Uterus (tissue), 4 donors: Measurements from ENCODE around the gene ADSS1. TPM values are rescaled to one million over a fixed set of nuclear protein-coding genes. Genes with fewer than 3 reads are reported as not detected.
A peak's percentile ranks its signal among the peaks of the same experiment; 100 is the strongest.

ENCODE experiments used
- DNase-seq, 2 donors: peaks; one replicate each; pipeline ENCODE4 v3.0.0-alpha.2; 2019 to 2020
- H3K27ac ChIP-seq, 2 donors: fragments of 200-600 bp; sonication (generic); 1 replicate in 1 of 2; 2 replicates in 1 of 2; pipeline ENCODE4 v1.5.1; 2016 to 2018
- H3K27me3 ChIP-seq, 2 donors: fragments of 200-600 bp; sonication (generic); one replicate each; pipeline ENCODE4 v1.5.1; 2018 to 2019; ENCODE audit warnings: control low read depth in 1 of 2
- H3K36me3 ChIP-seq, 2 donors: fragments of 200-600 bp; sonication (generic); one replicate each; pipeline ENCODE4 v1.5.1; 2019; ENCODE audit warnings: control low read depth in 1 of 2
- H3K4me1 ChIP-seq, 2 donors: fragments of 200-600 bp; sonication (generic); one replicate each; pipeline ENCODE4 v1.5.1; 2018 to 2019; ENCODE audit warnings: control low read depth in 1 of 2
- H3K4me3 ChIP-seq, 2 donors: fragments of 200-600 bp; sonication (generic); 1 replicate in 1 of 2; 2 replicates in 1 of 2; pipeline ENCODE4 v1.5.1; 2018 to 2019; ENCODE audit warnings: mild to moderate bottlenecking in 1 of 2
- H3K9me3 ChIP-seq, 2 donors: fragments of 200-600 bp; sonication (generic); one replicate each; pipeline ENCODE4 v1.5.1; 2019; ENCODE audit warnings: control low read depth in 1 of 2
- POLR2A ChIP-seq, 2 donors: fragments of 450-650 bp; IDR thresholded peaks; one replicate each; pipeline ENCODE4 v1.6.1; 2016; ENCODE audit warnings: antibody characterized with exemption in 2 of 2, mild to moderate bottlenecking in 1 of 2, moderate library complexity in 1 of 2
- intact Hi-C: fragments of 100-400 bp; cut with DNase I; formaldehyde crosslinking; loops from one replicate; pipeline ENCODE4 v1.15.1; 2023; ENCODE audit warnings: low total_unique reads
- total RNA-seq, 4 donors: library from RNA; depleted of rRNA in 3 of 4; stranded (reverse); fragments of >200 nt in 3 of 4; gene quantifications; one replicate each; pipeline versions ENCODE4 v1.1.0 to v1.2.4, GENCODE V29; 2014 to 2023
- TF ChIP-seq, protein P1 (sequence below), 4 experiments: fragments of 200-600 bp in 2 of 4; fragments of 450-650 bp in 2 of 4; sonication (generic) in 2 of 4; IDR thresholded peaks; one replicate each; pipeline ENCODE4 v1.5.1; 2016 to 2019; ENCODE audit warnings: antibody characterized with exemption in 4 of 4, mild to moderate bottlenecking in 2 of 4, moderate library complexity in 1 of 4
- donor health status: DM: yes; HTN: yes; CAD: no.

The ADSS1 gene
- total RNA-seq, 4 donors from 2014 or later = 7.0 to 11.7 TPM; not detected in 2

GRCh38 chr14:104696671-104697316, 27.2 kb upstream of the ADSS1 start:
- Histone ChIP-seq H3K4me3 (no peak overlapping the region), H3K27me3 (no peaks in the 10 kb centered on the region), H3K27ac (no peak overlapping the region), H3K9me3 (no peaks in the 10 kb centered on the region), H3K36me3 (no peaks in the 10 kb centered on the region), H3K4me1 (peaks cover 0 to 46% of the 10 kb centered on the region in 2 donors)
- TF ChIP-seq, protein P1, sequence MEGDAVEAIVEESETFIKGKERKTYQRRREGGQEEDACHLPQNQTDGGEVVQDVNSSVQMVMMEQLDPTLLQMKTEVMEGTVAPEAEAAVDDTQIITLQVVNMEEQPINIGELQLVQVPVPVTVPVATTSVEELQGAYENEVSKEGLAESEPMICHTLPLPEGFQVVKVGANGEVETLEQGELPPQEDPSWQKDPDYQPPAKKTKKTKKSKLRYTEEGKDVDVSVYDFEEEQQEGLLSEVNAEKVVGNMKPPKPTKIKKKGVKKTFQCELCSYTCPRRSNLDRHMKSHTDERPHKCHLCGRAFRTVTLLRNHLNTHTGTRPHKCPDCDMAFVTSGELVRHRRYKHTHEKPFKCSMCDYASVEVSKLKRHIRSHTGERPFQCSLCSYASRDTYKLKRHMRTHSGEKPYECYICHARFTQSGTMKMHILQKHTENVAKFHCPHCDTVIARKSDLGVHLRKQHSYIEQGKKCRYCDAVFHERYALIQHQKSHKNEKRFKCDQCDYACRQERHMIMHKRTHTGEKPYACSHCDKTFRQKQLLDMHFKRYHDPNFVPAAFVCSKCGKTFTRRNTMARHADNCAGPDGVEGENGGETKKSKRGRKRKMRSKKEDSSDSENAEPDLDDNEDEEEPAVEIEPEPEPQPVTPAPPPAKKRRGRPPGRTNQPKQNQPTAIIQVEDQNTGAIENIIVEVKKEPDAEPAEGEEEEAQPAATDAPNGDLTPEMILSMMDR (IDR thresholded peaks at IDR 0.05) = no peak
- no peak for TF ChIP-seq POLR2A (IDR thresholded peaks at IDR 0.05)
- DNase-seq = no peak
- intact Hi-C loops = no loop called here

- Histone ChIP-seq H3K27ac (no peak overlapping the region), H3K27me3 (no peaks in the 10 kb centered on the region), H3K9me3 (no peaks in the 10 kb centered on the region), H3K36me3 (no peaks in the 10 kb centered on the region), H3K4me1 (peaks cover 0 to 42% of the 10 kb centered on the region in 2 donors), H3K4me3 (no peak overlapping the region)
- TF ChIP-seq, protein P1 (IDR thresholded peaks at IDR 0.05) = no peak
- no peak for TF ChIP-seq POLR2A (IDR thresholded peaks at IDR 0.05)
- DNase-seq = no peak
- intact Hi-C loops = no loop called here
Measured at GRCh38 chr14:104697317-104697703, 26.7 kb upstream of the ADSS1 start.

- Histone ChIP-seq H3K36me3 (no peaks in the 10 kb centered on the region), H3K9me3 (no peaks in the 10 kb centered on the region), H3K27me3 (no peaks in the 10 kb centered on the region), H3K27ac (peak overlapping the region in 1 of 2 donors; percentile 56), H3K4me1 (peaks cover 0 to 42% of the 10 kb centered on the region in 2 donors), H3K4me3 (no peak overlapping the region)
- DNase-seq = no peak
- intact Hi-C loops = no loop called here
- TF ChIP-seq, protein P1 (IDR thresholded peaks at IDR 0.05) = no peak
- no peak for TF ChIP-seq POLR2A (IDR thresholded peaks at IDR 0.05)
Measured at GRCh38 chr14:104697892-104698583, 26.0 kb upstream of the ADSS1 start.

GRCh38 chr14:104698688-104699425, 25.2 kb upstream of the ADSS1 start:
- no peak overlapping the region for H3K4me3 ChIP-seq
- H3K4me1 ChIP-seq = peaks cover 0 to 42% of the 10 kb centered on the region in 2 donors

More at GRCh38 chr14:104698688-104699425, 25.2 kb upstream of the ADSS1 start:
- intact Hi-C loops = no loop called here
- peak; percentile 67 to 74 for DNase-seq
- Histone ChIP-seq H3K9me3 (no peaks in the 10 kb centered on the region), H3K27ac (peak overlapping the region; percentile 34 to 56), H3K36me3 (no peaks in the 10 kb centered on the region), H3K27me3 (no peaks in the 10 kb centered on the region)
- TF ChIP-seq, protein P1 (IDR thresholded peaks at IDR 0.05) = no peak
